Measurements from ENCODE around the gene YIPF2. TPM values are rescaled to one million over a fixed set of nuclear protein-coding genes. Genes with fewer than 3 reads are reported as not detected.

Gene YIPF2
- total RNA-seq, 1 donor from 2014 or later: 42.7 TPM

DNA sequence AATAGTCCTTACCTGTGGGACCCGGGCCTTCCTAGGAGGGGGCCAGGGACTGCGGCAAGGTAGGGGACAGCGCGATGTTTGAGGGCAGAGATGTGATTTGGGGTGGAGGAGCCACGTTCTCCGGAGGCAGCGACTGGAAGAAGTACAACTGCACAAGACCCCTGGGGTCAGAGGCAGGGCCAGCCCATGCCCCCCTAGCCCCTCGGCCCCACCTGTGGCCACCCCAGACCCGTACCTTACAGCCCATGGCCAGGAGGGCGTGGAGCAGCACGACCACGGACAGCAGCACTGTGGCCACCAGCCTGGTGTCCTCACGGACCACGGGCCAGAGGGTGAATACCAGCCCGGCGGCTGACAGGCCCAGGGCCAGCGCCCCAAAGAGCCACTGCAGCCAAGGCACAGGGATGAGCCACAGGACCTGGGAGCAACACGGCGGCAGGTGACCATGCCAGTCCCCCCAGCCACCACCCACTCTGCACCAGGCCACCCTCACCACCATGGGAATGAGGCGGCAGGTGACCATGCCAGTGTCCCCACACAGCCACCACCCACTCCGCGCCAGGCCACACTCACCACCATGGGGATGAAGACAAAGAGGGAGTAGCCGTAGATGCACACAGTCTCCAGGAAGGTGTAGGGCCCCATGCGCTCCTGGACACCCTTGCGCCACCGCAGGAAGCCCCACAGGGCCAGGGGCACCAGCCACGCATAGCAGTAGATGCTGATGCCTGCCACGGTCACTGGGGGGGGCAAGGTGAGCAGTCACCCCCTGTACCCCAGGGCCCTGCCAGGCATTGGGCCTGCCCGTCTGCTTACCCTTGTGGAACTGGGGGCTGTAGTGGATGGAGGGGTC, 5.0 kb downstream of the YIPF2 start:
- H3K27ac ChIP-seq: no peak overlapping the region
- H3K27me3 ChIP-seq: no peaks in the 10 kb centered on the region
- no peaks in the 10 kb centered on the region for H3K9me3 ChIP-seq
- H3K4me3 ChIP-seq: no peak overlapping the region
- peaks cover 4 to 39% of the 10 kb centered on the region in 2 donors for H3K36me3 ChIP-seq
- no peak for DNase-seq (ENCODE audit: extremely low spot score in 2 of 2)
- no peak for TF ChIP-seq POLR2A (IDR thresholded peaks at IDR 0.05)
- no peak for TF ChIP-seq POLR2AphosphoS5 (IDR thresholded peaks at IDR 0.05; ENCODE audit: insufficient read depth in 1 of 2, low read depth in 1 of 2)
- no peak for TF ChIP-seq CTCF (IDR thresholded peaks at IDR 0.05)
- H3K4me1 ChIP-seq: peaks cover 15% of the 10 kb centered on the region
- intact Hi-C loops (cut with DNase I): loop anchor here (10.0 kb wide), 1 partner anchor 49 kb away; the partner anchor contains the start of gene CARM1

GRCh38 chr19:10922638-10923014, 5.8 kb downstream of the YIPF2 start:
- Histone ChIP-seq H3K4me3 (no peak overlapping the region), H3K27ac (no peak overlapping the region), H3K36me3 (peaks cover 4 to 39% of the 10 kb centered on the region in 2 donors), H3K27me3 (no peaks in the 10 kb centered on the region), H3K4me1 (peaks cover 9% of the 10 kb centered on the region), H3K9me3 (no peaks in the 10 kb centered on the region)
- intact Hi-C loops (cut with DNase I): loop anchor here (10.0 kb wide), 1 partner anchor 48 kb away; the partner anchor contains the start of gene CARM1
- DNase-seq (ENCODE audit: extremely low spot score in 2 of 2): no peak
- TF ChIP-seq POLR2AphosphoS5 (IDR thresholded peaks at IDR 0.05; ENCODE audit: insufficient read depth in 1 of 2, low read depth in 1 of 2) (no peak), CTCF (IDR thresholded peaks at IDR 0.05) (no peak), POLR2A (IDR thresholded peaks at IDR 0.05) (no peak)

DNA sequence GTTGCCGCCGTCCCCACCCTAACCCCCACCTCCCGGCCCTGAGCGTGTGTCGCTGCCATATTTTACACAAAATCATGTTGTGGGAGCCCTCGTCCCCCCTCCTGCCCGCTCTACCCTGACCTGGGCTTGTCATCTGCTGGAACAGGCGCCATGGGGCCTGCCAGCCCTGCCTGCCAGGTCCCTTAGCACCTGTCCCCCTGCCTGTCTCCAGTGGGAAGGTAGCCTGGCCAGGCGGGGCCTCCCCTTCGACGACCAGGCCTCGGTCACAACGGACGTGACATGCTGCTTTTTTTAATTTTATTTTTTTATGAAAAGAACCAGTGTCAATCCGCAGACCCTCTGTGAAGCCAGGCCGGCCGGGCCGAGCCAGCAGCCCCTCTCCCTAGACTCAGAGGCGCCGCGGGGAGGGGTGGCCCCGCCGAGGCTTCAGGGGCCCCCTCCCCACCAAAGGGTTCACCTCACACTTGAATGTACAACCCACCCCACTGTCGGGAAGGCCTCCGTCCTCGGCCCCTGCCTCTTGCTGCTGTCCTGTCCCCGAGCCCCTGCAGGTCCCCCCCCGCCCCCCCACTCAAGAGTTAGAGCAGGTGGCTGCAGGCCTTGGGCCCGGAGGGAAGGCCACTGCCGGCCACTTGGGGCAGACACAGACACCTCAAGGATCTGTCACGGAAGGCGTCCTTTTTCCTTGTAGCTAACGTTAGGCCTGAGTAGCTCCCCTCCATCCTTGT, 6.4 kb downstream of the YIPF2 start:
- no peaks in the 10 kb centered on the region for H3K27me3 ChIP-seq
- H3K4me3 ChIP-seq: no peak overlapping the region
- H3K4me1 ChIP-seq: peaks cover 3% of the 10 kb centered on the region
- no peaks in the 10 kb centered on the region for H3K9me3 ChIP-seq
- H3K27ac ChIP-seq: no peak overlapping the region
- intact Hi-C loops (cut with DNase I): loop anchor here (10.0 kb wide), 1 partner anchor 47 kb away; the partner anchor contains the start of gene CARM1
- DNase-seq (ENCODE audit: extremely low spot score in 2 of 2): no peak
- H3K36me3 ChIP-seq: peaks cover 4 to 39% of the 10 kb centered on the region in 2 donors
- TF ChIP-seq CTCF (IDR thresholded peaks at IDR 0.05) (no peak), POLR2AphosphoS5 (IDR thresholded peaks at IDR 0.05; ENCODE audit: insufficient read depth in 1 of 2, low read depth in 1 of 2) (no peak), POLR2A (IDR thresholded peaks at IDR 0.05) (no peak)

DNA sequence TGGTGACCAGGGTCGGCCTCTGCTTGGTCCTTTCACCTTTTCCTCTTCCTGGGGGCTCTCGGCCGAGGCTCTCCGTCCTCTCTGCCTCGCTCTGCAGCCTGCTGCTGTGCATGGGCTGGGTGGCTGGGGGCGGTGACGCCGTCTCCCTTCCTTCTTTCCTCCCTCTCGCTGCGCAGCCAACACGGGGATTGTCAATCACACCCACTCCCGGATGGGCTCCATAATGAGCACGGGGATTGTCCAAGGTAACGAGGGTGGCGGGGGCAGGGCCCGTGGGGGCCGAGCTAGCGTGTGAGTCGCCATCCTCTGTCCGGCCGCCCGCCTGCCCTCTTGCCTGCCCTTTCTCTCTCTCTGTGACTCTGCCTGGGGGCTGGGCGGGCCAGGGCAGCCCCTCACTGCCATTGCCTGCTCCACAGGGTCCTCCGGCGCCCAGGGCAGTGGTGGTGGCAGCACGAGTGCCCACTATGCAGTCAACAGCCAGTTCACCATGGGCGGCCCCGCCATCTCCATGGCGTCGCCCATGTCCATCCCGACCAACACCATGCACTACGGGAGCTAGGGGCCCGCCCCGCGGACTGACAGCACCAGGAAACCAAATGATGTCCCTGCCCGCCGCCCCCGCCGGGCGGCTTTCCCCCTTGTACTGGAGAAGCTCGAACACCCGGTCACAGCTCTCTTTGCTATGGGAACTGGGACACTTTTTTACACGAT, 7.1 kb downstream of the YIPF2 start:
- Histone ChIP-seq H3K9me3 (no peaks in the 10 kb centered on the region), H3K4me3 (no peak overlapping the region), H3K4me1 (no peaks in the 10 kb centered on the region), H3K36me3 (peaks cover 4 to 44% of the 10 kb centered on the region in 2 donors), H3K27me3 (no peaks in the 10 kb centered on the region), H3K27ac (no peak overlapping the region)
- intact Hi-C loops (cut with DNase I): loop anchor here (10.0 kb wide), 1 partner anchor 47 kb away; the partner anchor contains the start of gene CARM1
- TF ChIP-seq POLR2AphosphoS5 (IDR thresholded peaks at IDR 0.05; ENCODE audit: insufficient read depth in 1 of 2, low read depth in 1 of 2) (no peak), CTCF (IDR thresholded peaks at IDR 0.05) (no peak), POLR2A (IDR thresholded peaks at IDR 0.05) (no peak)
- DNase-seq (ENCODE audit: extremely low spot score in 2 of 2): no peak
